Erythroblast (primary cell): ENCODE data around the gene SEC14L2.

Experiments
- GATA1 ChIP-seq: IDR thresholded peaks from 2 replicates; pipeline ENCODE4 v1.6.1; 2011; ENCODE audit warnings: low read depth, mild to moderate bottlenecking, control low read depth, low read length, moderate library complexity
- POLR2A ChIP-seq: IDR thresholded peaks from 2 replicates; pipeline ENCODE4 v1.6.1; 2011; ENCODE audit warnings: mild to moderate bottlenecking, low read length

- TF ChIP-seq POLR2A (no peak), GATA1 (no peak)
Observed at GRCh38 chr22:30432520-30432919, 35.7 kb downstream of the SEC14L2 start.
